GM18520 (cell line): ENCODE measurements around the gene MARCHF10.

Source experiments
- ATAC-seq: cut with Tn5 transposase; IDR thresholded peaks from one replicate; pipeline ENCODE4 v1.9.1; 2021; ENCODE audit not compliant: unreplicated experiment

Gene MARCHF10

DNA sequence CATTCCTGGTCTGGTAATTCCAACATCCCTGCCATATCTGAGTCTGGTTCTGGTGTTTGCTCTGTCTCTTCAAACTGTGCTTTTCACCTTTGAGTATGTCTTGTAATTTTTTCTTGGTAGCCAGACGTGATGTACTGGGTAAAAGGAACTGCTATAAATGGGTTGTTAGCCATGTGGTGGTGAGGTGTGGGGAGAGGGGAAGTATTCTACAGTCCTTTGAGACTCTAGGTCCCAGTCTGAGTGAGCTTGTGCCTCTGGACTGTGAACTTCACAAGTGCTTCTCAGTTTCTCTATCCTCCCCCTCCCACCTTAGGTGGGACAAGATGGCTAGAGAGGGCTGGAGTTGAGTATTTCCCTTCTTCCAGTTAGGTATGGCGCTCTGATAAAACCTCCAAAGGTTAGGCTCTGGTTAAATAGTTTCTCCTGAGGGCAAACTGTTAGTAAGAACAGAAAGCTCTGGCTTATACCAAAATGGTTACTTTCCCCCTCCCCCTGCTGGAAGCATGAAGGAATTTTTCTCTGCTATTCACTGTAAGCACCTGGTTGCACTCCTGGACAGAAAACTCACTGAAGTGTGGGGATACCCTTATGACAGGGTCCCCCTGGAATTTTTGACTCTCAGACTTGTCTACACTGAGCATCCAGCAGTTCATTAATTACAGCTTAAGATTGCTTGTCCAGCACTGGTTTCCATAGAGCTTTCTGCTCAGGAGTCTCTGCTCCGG is 87.8 kb downstream of the MARCHF10 start:
- ATAC-seq = no peak

DNA sequence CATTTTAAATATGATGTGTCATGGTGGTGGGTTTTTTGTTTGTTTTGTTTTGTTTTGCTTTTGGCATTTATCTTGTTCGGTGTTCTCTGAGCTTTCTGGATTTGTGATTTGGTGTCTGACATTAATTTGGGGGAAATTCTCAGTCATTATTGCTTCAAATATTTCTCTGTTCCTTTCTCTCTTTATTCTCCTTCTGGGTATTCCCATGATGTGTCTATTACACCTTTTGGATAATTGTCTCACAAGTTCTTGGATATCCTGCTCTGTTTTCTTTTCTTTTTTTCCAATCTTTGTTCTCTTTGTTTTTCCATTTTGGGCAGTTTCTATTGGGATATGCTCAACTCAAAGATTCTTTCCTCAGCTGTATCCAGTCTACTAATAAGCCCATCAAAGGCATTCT is 88.5 kb downstream of the MARCHF10 start:
- ATAC-seq = no peak

DNA sequence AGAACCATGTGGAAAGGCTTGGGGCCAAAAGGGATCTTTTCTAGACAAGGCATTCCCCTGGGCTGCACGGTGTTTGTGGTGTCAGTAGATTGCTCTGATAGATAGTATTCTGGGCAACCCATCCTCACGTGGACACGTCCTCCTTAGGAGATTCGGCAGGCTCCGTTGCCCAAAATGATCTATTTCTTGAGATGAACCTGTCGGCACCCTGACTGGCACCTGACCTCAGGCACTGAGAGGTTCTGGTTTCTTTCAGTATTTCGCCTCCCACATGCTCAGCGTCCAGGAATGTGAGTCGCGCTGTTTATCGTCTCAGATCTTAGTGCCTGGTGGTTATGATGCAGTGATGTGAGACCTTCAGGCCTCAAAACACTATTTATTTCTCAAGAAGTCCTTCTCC is 89.7 kb downstream of the MARCHF10 start:
- no peak for ATAC-seq

DNA sequence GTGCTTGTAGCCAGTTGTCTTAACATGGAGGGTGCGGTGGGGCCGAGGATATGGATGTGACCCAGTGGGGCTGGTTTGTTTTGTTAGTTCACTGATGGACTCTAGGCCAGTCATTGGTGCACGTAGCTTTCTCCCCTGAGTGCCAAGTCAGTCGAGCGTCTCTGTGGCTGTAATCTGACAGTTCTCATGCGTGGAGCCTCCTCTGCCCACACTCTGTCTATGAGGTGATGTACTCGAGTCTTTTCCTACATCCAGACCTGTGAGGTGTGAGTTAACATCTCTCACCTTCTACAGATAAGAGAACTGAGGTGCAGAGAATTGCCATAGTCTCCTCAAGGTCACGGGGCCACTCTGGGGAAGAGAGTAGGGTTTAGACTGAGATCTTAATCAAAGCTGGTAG is 90.2 kb downstream of the MARCHF10 start:
- ATAC-seq = no peak

DNA sequence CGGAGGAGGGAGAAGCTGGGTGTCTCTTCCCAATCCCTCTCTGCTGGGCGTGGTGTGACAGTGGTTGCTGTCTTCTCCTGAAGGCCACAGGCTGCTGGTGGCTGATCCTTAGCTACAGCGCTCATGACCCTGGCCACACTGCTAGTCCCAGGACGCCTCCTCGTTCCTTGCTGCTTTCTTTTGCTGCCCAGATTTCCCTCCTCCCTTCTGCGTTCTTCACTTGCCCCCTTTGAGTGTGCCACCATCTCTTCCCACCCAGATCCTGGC is 90.6 kb downstream of the MARCHF10 start:
- no peak for ATAC-seq

DNA sequence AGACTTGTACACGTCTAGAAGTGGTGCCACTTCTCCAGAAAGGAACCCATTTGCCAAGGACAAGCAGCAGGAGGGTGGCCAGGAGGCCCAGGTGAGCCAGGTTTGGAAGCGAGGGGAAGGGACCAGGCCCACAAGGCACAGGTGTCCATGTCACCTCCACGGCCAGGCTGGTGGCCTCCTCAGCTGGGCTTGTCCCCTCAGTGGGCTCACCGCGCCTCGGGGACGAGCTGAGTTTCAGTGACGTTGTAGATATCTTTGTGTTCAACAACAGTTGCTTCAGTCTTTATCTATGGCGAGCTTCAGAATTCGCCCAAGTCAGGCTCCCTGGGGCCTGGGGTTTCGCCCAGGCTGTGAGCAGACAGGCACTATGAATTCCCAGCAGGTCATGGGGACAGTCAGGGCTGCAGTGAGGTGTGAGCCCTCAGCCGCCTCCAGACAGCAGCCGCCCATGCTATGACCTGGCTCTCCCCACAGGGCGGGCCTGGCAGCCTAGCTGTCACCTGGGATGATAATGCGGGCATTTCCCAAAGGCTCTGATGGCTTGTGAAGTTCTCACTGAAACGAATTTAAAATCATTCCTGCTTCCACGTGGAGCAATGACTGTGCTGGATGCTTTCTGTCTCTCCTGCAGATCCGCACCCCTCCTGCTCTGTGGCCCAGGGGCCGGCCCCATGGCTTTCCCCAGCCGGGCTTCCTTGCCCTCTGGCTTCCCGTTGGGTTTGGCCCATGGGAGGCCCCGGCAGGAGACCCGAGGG is 91.1 kb downstream of the MARCHF10 start:
- ATAC-seq = no peak

DNA sequence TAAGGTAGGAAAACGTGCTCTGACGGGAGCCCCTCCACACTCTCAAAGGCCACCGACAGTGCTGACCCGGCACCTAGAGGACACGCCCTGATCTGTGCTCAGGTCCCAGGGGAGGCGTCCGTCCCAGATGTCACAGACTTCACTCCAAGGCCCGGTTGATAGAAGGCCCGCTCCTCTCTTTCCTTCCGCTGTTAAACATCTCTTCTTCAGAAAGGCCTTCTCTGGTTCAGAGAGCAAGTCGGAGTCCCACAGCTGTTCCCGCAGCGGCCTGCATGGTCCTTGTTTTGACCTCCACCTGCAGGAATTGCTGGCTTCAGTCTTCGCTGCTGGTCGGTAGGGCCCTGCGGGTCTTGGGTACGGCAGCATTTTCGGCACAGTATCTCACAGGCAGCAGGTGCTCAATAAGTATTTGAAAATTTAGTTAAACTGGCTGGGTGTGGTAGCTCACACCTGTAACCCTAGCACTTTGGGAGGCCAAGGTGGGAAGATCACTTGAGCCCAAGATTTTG is 92.2 kb downstream of the MARCHF10 start:
- ATAC-seq = no peak

DNA sequence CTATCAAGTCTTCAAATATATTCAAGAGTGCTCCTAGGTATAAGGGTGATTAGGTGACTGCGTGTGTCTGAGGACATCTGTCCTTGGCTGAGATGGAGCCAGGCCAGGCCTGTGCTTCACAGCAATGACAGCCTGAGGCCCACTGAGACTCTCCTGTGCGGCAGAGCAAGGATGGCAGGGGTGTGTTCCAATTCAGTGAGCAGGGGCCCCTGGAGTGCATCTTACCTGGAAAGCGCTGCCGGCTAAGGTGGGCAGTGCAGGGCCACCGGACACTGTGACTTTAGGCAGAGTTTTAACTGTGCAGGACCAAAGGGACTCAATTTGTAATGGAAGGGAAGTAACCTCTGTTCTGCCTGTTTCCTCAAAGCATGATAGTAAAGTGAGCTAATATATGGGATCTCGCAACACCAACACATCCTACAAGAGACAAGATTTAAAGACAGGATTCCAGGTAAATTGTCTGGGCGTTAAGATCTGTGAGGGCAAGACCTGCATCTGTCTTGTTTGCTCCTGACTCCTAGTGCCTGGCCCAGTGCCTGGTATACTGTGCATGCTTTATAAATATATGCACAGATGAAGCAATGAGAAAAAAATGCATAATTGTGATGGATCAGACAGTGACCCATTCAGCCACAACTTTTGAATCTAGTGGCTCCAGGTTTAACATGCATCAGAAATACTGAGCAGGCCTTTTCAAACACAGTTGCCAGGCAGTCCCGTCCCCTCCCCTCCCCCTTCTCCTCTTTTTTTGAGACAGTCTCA is 93.9 kb downstream of the MARCHF10 start:
- ATAC-seq = no peak

DNA sequence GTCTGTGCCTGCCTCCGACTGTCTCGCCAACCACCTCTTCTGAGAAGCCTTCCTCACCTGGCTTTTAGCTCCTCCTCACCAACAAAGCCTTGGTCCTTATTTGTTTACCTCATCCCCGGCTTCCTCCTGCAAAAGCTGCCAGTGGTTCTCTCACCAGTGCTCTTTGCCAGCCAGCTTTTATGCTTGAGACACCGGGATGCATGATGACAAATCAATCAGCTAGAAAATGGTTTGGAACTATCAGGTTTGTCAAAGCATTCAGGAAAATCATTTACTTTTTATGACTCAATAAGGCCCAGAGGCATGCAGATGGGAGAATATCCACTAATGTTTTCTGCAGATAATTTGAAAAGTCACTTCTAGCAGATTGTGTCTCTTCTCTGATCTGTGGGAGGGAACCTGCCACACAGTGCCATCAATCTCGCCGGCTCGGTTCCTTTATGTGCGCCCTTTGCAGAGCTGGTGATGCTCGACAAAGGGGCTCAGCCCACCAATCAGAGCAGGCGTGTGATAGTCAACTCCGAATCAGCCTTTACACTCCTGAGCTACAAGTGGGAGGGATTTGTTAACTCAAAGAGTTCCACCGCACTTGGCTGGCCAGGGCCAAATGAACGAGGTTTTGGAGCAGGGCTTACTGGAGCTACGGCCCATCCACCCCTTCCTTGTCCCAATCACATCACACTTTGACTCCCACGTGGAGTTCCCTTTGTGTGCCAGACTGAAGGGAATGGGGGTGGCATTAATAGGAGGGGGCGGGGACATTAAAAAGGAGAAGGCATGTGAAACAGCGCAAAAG is 94.8 kb downstream of the MARCHF10 start:
- no peak for ATAC-seq

DNA sequence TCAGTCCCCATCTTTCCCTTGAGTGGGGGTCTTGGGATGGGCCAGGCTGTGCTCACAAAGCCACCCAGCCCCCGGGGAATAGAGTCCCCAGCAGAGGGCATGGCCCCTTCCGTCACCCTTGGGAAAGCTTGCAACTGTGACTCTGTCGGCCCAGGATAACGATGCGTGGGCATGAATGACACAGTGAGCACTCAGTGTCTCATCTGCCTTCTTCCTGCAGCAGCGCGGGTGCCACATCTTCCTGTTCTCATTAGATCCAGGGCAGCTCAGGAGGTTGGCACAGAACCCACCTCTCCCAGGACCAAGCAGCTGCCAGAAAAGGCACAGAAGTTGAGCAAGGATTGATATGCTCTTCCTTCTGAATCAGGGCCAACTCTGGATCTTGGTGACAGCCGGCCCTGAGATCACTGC is 95.9 kb downstream of the MARCHF10 start:
- ATAC-seq = no peak

DNA sequence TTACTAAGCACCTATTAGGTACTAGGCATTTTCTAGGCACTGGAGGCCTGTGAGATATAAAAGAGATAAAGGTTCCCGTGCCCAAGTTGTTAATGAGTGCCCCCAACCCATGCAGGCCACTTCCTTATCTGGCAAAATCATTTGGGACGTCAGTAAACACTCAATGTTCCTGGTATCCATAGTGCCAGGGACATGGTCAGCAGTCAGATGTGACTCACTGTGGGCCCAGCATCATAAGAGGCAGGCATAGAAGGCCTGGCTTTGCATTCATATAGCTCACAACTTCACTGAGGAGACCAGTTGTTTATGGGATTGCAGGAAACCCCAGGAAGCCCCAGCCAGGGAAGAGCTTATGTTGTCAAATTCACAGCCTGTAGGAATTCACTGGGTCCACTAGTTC is 99.5 kb downstream of the MARCHF10 start:
- no peak for ATAC-seq

DNA sequence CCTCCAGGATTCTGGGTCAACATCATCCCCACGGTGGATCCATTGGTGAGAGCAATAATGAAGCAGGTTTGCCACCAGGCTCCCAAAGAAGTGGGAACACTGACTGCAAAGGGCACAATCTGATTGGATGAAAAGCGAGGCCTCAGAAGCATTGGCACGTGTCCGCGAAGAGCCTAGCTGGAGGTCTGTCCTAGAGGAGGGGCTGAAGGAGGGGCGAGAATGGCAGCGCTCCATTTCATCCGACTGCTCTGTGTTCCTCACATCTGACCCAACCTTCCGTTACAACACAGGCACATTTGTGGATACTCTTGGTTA is 100.7 kb downstream of the MARCHF10 start:
- ATAC-seq = no peak

DNA sequence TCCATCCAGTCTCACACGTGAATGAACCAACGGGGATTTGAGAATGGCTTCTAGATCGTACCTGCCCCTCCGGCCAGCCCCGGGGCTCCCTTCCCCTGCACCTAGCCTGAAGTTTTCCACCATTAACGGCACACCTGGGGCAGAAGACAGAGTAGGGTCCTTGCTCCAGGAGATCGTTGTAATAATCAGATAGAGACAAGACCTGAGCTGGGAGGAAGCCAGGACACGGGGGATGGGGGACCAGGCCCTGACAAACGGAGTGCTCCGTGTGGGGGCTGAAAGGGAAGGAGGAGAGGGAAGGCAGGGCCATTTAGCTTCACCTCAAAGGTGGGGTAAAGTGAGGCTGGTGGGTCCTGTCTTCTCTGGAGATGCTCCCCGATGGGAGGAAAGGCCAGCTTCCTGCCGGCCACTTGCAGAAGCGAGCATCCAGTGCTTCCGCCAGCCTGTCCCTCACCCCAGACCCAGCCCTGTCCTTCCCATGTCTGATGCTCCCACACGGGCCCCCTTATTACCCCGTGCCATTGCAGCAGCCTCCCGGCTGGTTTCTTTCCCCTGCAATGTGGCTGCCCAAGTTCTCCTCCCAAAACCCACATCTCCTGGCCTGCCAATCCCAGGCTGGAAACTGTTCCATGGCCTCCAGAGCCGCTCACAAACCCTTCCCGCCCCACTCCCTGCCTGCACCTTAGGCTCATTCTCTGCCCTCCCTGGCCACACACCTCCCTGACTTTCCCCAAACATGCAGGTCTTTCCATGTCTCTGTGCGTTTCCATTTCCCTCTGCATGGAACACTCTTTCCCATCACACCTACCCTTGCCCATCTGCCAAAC is 101.3 kb downstream of the MARCHF10 start:
- no peak for ATAC-seq

DNA sequence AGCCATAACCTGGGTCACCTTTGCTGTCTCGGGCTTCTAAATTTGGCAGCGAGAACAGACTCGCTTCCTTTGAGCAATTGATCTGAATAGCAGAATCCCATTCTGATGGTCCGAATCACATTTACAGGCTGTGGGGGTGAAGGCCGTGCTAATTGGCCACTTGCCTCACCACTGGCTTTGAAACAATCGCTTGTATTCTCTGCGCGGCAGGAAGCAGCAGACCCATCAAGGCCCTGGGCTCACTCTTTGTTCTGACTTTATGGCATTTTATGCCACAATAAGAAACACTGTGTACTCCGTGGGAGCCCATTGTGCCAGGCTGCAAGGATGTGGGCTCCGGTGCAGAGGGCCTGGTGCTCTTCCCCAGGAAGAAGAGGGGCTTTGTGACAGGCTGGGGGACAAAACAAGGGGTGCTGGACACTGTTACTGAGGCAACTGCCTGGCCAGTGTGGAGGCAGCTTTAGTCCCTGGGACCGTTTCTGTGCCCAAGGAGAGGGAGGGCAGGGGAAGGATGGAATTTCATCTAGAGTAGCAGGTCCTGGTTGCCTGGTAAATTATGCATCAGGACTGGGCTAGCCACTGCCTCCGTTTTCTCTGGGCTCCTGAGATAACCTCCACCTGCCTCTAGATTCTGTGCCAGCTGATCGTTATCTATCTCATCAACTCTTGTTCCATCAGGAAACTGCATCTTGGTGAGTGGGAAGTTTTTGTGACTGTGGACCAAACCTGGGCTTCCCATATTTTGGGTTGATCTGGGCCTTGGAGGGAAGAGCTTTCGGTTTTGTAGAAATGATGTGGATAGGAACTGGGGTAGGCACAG is 102.1 kb downstream of the MARCHF10 start:
- no peak for ATAC-seq

DNA sequence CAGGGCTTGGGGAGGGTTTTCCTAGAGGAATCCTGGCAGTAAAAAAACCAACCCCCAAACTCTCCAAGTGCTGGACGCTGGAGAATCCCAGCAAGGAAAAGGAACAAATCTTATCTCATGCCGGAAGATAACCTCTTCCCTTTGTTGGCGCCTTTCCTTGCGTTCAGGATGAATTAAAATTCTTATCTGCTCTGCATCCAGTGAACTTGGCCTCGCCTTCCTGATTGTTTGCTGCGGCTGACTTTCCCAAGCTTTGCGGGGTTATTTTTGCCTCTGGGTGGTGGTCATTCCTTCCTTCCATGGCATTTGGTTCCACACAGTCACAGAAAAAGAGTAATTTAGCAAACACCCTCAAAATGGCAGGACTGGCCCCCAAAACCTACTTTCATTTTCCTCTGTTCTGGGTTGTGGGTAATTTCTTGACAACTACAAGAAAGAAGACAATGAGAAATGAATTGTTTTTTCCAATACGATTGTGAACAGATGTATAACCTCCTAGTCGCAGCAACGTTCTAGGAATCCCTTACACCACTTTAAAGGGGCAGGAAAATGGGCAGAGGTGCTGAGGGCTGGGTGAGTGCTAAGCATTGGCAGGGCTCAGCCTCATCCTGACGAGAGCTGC is 102.8 kb downstream of the MARCHF10 start:
- ATAC-seq = no peak

DNA sequence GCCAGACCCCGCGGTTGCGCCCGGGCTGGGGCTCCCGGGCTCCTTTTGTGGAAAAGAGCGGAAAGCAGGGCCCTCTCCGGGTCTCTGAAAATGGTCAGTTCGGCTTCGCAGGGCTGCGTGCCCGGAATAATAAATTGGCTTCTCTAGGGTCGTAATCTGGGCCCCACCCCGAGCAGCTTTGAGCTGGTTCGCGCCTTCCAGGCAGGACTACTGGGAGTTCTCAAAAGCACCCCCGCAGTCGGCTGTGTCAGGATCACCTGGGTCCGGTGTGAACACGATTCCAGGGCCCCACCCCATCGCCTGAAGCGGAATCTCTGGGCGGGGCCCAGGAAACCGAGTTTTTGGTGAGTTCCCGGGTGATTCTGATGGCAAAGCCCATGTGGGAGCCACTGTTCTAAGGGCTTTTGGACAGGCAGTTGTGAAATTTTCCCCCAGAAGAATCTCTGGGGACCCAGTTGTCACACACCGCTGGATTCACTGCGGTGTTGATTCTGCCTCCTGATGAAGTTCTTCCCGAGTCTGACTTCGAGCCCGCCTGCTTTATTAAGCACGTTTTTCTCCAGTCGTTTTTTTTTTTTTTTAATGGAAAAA is 103.6 kb downstream of the MARCHF10 start:
- ATAC-seq = no peak

DNA sequence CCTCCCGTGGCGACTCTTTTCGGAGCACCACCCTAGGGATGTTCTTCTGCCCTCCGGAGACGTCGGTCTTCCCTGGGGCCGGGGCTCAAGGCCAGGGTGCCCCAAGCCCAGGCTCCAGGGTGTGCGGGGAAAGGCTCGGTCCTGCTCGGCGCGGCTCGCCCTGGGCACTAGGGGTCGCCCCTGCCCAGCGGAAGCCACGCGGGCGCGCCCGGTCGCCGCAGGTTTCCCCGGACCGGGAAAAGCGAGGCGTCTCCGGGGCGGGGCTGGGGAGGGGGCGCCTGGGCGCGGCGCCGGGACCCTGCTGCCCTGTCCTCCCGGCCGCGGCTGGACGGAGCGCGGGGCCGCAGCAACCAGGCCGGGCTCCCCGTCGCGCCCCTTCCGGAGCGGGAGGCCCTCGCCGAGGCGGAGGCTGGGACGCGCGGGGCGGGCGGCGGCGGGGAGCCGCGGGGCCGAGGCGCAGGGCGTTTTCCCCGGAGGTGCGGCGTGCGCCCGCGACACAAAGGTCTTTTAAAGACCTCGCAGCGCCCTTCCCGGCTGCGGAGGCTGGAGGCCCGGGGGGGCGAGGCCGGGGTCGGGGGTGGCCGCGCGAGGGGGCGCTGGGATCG is 104.2 kb downstream of the MARCHF10 start:
- ATAC-seq = peak; percentile 67

DNA sequence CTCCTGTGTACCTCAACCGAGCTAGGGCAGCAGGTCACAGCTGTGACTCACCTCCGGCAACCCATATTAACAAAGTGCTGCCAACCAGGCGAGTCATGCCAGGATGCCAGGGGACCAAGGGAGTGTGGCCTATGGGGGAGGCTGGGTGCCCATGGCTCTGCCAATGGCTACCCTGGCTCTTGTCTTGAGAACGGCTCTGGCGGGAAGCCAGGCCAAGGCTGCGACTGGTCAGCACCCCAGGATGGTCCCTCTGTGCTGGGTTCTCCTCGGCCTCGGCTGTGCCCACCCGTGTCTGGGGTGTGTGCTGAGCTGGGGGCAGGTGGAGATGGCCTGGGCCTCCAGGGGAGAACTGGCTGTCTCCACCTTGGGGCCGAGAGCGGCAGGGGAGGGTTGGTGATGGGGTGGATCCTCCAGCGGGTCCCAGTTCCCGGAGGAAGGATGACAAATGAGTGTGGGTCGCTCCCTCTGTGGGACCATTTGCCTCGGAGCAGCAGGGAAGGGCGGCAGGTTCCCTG is 104.8 kb downstream of the MARCHF10 start:
- no peak for ATAC-seq
